Astrocyte (in vitro differentiated cells and primary cell): Measurements from ENCODE around the gene SCLT1. TPM values are rescaled to one million over a fixed set of nuclear protein-coding genes. Genes with fewer than 3 reads are reported as not detected.

Experiments
- DNase-seq: peaks from one replicate; pipeline ENCODE4 v3.0.0-alpha.2; 2010; ENCODE audit warnings: low read depth
- FAIRE-seq: peaks from 2 replicates; lab custom pipeline; 2011; peaks lifted over from hg19 to GRCh38; lab: Jason Lieb, UNC
- H2AFZ ChIP-seq: 2 replicates; pipeline ENCODE4 v1.6.0; 2012; ENCODE audit warnings: low read depth, low read length, inconsistent platforms
- H3K27ac ChIP-seq: 2 replicates; pipeline ENCODE4 v1.5.1; 2011; ENCODE audit warnings: low read depth, low read length, inconsistent platforms
- H3K27me3 ChIP-seq: 2 replicates; pipeline ENCODE4 v1.6.0; 2011; ENCODE audit warnings: low read length, inconsistent platforms; ENCODE audit not compliant: insufficient read depth
- H3K36me3 ChIP-seq: 2 replicates; pipeline ENCODE4 v1.5.1; 2011; ENCODE audit warnings: low read length, inconsistent platforms; ENCODE audit not compliant: insufficient read depth
- H3K4me1 ChIP-seq: 2 replicates; pipeline ENCODE4 v1.5.1; 2011; ENCODE audit warnings: low read length, inconsistent platforms; ENCODE audit not compliant: insufficient read depth
- H3K4me2 ChIP-seq: 2 replicates; pipeline ENCODE4 v1.6.0; 2012; ENCODE audit warnings: low read length, inconsistent platforms
- H3K4me3 ChIP-seq: 2 replicates; pipeline ENCODE4 v1.5.1; 2011; ENCODE audit warnings: low read depth, mild to moderate bottlenecking, low read length, inconsistent platforms; ENCODE audit not compliant: insufficient read depth
- H3K79me2 ChIP-seq: 2 replicates; pipeline ENCODE4 v1.6.0; 2012; ENCODE audit warnings: mild to moderate bottlenecking, low read length, inconsistent platforms; ENCODE audit not compliant: insufficient read depth
- H3K9ac ChIP-seq: 2 replicates; pipeline ENCODE4 v1.6.0; 2012; ENCODE audit warnings: mild to moderate bottlenecking, low read length, inconsistent platforms
- H3K9me3 ChIP-seq: 2 replicates; pipeline ENCODE4 v1.5.1; 2012; ENCODE audit warnings: low read depth, mild to moderate bottlenecking, low read length, inconsistent platforms; ENCODE audit not compliant: insufficient read depth
- H4K20me1 ChIP-seq: 2 replicates; pipeline ENCODE4 v1.6.0; 2012; ENCODE audit warnings: low read length, inconsistent platforms; ENCODE audit not compliant: insufficient read depth
- H3K27ac Mint-ChIP-seq: one replicate; pipeline ENCODE4 v1.8.0; 2021; ENCODE audit warnings: mild to moderate bottlenecking, mixed read lengths; ENCODE audit not compliant: unreplicated experiment
- H3K27me3 Mint-ChIP-seq: one replicate; pipeline ENCODE4 v1.8.0; 2021; ENCODE audit warnings: low read depth, mixed read lengths; ENCODE audit not compliant: unreplicated experiment
- H3K36me3 Mint-ChIP-seq: one replicate; pipeline ENCODE4 v1.8.0; 2021; ENCODE audit warnings: low read depth, mixed read lengths; ENCODE audit not compliant: unreplicated experiment
- H3K4me1 Mint-ChIP-seq: one replicate; pipeline ENCODE4 v1.8.0; 2021; ENCODE audit warnings: low read depth, mixed read lengths; ENCODE audit not compliant: unreplicated experiment
- H3K4me3 Mint-ChIP-seq: one replicate; pipeline ENCODE4 v1.8.0; 2021; ENCODE audit warnings: mild to moderate bottlenecking, moderate library complexity, mixed read lengths; ENCODE audit not compliant: unreplicated experiment
- H3K9me3 Mint-ChIP-seq: one replicate; pipeline ENCODE4 v1.8.0; 2021; ENCODE audit warnings: mild to moderate bottlenecking, mixed read lengths; ENCODE audit not compliant: unreplicated experiment
- CTCF ChIP-seq: IDR thresholded peaks from 2 replicates; pipeline ENCODE4 v1.5.1; 2011; ENCODE audit warnings: low read depth, mild to moderate bottlenecking, inconsistent platforms, low read length, moderate library complexity; ENCODE audit not compliant: insufficient read depth
- EZH2 ChIP-seq: IDR thresholded peaks from 2 replicates; pipeline ENCODE4 v1.6.1; 2012; ENCODE audit warnings: mild to moderate bottlenecking, low read length, inconsistent platforms; ENCODE audit not compliant: insufficient read depth
- total RNA-seq: library from RNA; stranded (reverse); gene quantifications from 2 replicates; pipeline ENCODE4 v1.2.1, GENCODE V29; 2021

The SCLT1 gene
- total RNA-seq, 1 donor from 2014 or later: 11.3 TPM

- Histone ChIP-seq H3K27me3 (no peaks in the 10 kb centered on the region), H3K4me3 (no peak overlapping the region), H3K79me2 (peaks cover 97% of the 10 kb centered on the region), H3K4me1 (peaks cover 6% of the 10 kb centered on the region), H2AFZ (no peak overlapping the region), H3K9ac (no peak overlapping the region), H3K4me2 (no peak overlapping the region), H3K9me3 (no peaks in the 10 kb centered on the region), H4K20me1 (peaks cover 15% of the 10 kb centered on the region), H3K36me3 (no peaks in the 10 kb centered on the region), H3K27ac (no peak overlapping the region)
- FAIRE-seq: no peak
- no peaks in the 10 kb centered on the region for H3K9me3 Mint-ChIP-seq
- H3K4me3 Mint-ChIP-seq: no peak overlapping the region
- H3K27me3 Mint-ChIP-seq: no peaks in the 10 kb centered on the region
- peaks cover 2% of the 10 kb centered on the region for H3K4me1 Mint-ChIP-seq
- no peak overlapping the region for H3K27ac Mint-ChIP-seq
- no peak for DNase-seq
- H3K36me3 Mint-ChIP-seq: peaks cover 5% of the 10 kb centered on the region
- TF ChIP-seq CTCF (no peak), EZH2 (no peak)
Observed at GRCh38 chr4:129087516-129087915, 5.8 kb downstream of the SCLT1 start.

- no peak overlapping the region for H3K27ac Mint-ChIP-seq
- DNase-seq (no peak), FAIRE-seq (no peak)
- TF ChIP-seq CTCF: no peak
- no peak for TF ChIP-seq EZH2
- Histone ChIP-seq H3K4me1 (no peaks in the 10 kb centered on the region), H3K9me3 (no peaks in the 10 kb centered on the region), H3K27me3 (no peaks in the 10 kb centered on the region), H3K79me2 (peaks cover 86% of the 10 kb centered on the region), H4K20me1 (peaks cover 8% of the 10 kb centered on the region), H3K36me3 (no peaks in the 10 kb centered on the region), H3K9ac (no peak overlapping the region), H2AFZ (no peak overlapping the region), H3K4me2 (no peak overlapping the region), H3K27ac (no peak overlapping the region), H3K4me3 (no peak overlapping the region)
- H3K4me1 Mint-ChIP-seq: peaks cover 2% of the 10 kb centered on the region
- no peaks in the 10 kb centered on the region for H3K9me3 Mint-ChIP-seq
- H3K36me3 Mint-ChIP-seq: peaks cover 11% of the 10 kb centered on the region
- no peak overlapping the region for H3K4me3 Mint-ChIP-seq
- H3K27me3 Mint-ChIP-seq: no peaks in the 10 kb centered on the region
Observed at GRCh38 chr4:129085472-129085871, 7.9 kb downstream of the SCLT1 start.

GRCh38 chr4:129082302-129082701 lies 11.0 kb downstream of the SCLT1 start:
- FAIRE-seq: no peak
- no peaks in the 10 kb centered on the region for H3K36me3 ChIP-seq
- no peaks in the 10 kb centered on the region for H3K4me1 ChIP-seq
- DNase-seq: no peak
- Mint-ChIP-seq H3K27me3 (no peaks in the 10 kb centered on the region), H3K4me3 (no peak overlapping the region), H3K36me3 (peaks cover 22% of the 10 kb centered on the region), H3K9me3 (peaks cover 3% of the 10 kb centered on the region), H3K27ac (no peak overlapping the region), H3K4me1 (no peaks in the 10 kb centered on the region)
- H3K9me3 ChIP-seq: no peaks in the 10 kb centered on the region
- no peak overlapping the region for H3K4me2 ChIP-seq
- H3K9ac ChIP-seq: no peak overlapping the region
- H3K27ac ChIP-seq: no peak overlapping the region
- no peak overlapping the region for H3K4me3 ChIP-seq
- H4K20me1 ChIP-seq: peaks cover 8% of the 10 kb centered on the region
- H3K27me3 ChIP-seq: no peaks in the 10 kb centered on the region
- TF ChIP-seq EZH2 (no peak), CTCF (no peak)
- H3K79me2 ChIP-seq: peaks cover 62% of the 10 kb centered on the region
- no peak overlapping the region for H2AFZ ChIP-seq
